Fibroblast of pulmonary artery (primary cell): ENCODE measurements around the gene RFTN1.
A peak's percentile ranks its signal among the peaks of the same experiment; 100 is the strongest.

ENCODE experiments used
- DNase-seq: peaks from one replicate; pipeline ENCODE4 v3.0.0-alpha.2; 2010; ENCODE audit warnings: low read depth
- H3K4me3 ChIP-seq: replicated peaks from 2 replicates; pipeline ENCODE4 v1.5.1; 2011; ENCODE audit warnings: low read depth, mild to moderate bottlenecking, control low read depth, low read length, moderate library complexity
- CTCF ChIP-seq: IDR thresholded peaks from 2 replicates; pipeline ENCODE4 v1.5.1; 2011; ENCODE audit warnings: mild to moderate bottlenecking, control low read depth, low read length, inconsistent platforms; ENCODE audit errors: missing control alignments

The RFTN1 gene

DNA sequence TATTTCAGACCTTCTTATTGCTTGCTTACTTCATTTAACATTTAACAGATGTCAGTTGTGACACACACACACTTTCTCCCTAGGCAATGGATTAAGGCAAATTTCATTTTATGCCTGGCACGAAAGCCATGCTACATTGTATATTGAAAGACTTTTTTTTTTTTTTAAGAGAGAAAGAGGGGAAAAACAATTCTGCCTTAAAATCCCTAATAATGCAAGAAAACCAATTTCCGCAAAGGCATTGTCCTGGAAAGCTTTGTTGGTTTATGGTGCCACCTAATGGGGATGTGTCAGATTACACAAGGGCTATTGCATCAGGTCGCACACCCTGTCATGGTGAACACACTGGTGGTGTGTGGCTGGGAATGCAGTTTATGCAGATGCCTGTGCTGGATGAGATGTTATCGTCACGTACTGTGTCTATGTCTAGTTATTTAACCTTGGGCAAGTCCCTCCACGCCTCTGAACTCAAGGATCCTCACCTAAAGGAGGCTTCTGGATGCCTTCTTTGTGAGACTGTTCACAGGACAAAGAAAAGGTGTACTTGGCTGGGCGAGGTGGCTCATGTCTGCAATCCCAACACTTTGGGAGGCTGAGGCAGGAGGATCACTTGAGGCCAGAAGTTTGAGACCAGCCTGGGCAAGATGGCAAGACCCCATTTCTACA is 37.3 kb upstream of the RFTN1 start:
- peak; percentile 84 for TF ChIP-seq CTCF
- peak; percentile 92 for DNase-seq
- H3K4me3 ChIP-seq, result no peak overlapping the region

DNA sequence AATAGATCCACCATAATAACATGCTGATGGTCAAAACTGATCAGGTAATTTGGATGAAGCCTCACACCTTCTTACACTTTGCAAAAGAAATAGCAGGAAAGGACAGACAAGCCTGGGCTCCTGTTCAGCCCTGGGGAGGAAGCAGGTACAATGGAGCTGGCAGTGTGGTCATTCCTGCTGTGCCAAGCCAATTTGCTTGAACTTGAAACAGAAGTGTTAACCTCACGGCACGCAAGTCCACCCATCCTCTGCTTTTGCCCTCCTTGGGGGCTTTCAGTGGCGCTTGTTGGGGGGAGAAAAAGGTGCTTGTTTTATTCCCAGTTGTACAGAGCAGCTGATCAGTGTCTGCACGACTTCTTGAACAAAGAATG is 36.8 kb upstream of the RFTN1 start:
- H3K4me3 ChIP-seq, result no peak overlapping the region
- TF ChIP-seq CTCF, result no peak
- no peak for DNase-seq

GRCh38 chr3:16548721-16549120 is 35.2 kb upstream of the RFTN1 start:
- peak; percentile 53 for DNase-seq
- no peak for TF ChIP-seq CTCF
- no peak overlapping the region for H3K4me3 ChIP-seq

DNA sequence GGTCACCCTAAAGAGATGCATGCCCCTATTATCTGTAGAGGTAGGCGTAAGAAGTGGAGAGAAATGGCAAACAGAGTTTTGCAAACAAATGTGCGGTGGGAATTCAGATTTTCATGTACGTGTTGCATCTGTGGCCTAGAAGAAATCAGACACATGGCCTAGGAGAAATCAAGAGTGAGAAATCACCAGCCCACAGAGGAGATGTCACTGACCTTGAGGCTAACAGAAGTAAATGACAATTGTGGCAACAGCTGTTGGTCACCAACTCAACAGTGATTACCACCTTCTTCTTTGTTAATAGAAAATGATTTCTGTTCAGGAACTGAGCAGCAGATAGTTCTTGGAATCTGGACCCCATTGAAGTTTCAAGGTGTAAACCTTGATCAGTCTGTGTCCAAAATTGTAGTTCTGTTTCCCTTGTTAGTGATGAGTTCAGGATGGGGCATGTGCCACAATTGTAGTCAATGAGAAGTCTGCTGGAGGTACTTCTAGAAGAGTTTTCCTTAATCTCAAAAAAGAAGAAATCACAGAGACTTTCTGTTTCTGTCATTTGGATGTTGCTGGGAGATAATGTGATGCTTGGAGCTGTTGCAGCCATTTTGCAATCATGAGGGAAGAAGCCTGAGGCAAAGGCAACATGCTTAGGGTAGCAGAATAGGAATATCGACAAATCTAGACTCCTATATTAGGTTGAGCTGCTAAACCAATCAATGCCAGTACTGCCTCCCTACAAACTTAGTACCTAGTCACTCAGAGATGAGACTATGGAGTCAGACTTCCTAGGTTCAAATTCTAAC is 34.3 kb upstream of the RFTN1 start:
- no peak overlapping the region for H3K4me3 ChIP-seq
- no peak for DNase-seq
- TF ChIP-seq CTCF, result no peak

- TF ChIP-seq CTCF, result no peak
- no peak for DNase-seq
- no peak overlapping the region for H3K4me3 ChIP-seq
Observed at GRCh38 chr3:16546186-16547010, 32.9 kb upstream of the RFTN1 start.

DNA sequence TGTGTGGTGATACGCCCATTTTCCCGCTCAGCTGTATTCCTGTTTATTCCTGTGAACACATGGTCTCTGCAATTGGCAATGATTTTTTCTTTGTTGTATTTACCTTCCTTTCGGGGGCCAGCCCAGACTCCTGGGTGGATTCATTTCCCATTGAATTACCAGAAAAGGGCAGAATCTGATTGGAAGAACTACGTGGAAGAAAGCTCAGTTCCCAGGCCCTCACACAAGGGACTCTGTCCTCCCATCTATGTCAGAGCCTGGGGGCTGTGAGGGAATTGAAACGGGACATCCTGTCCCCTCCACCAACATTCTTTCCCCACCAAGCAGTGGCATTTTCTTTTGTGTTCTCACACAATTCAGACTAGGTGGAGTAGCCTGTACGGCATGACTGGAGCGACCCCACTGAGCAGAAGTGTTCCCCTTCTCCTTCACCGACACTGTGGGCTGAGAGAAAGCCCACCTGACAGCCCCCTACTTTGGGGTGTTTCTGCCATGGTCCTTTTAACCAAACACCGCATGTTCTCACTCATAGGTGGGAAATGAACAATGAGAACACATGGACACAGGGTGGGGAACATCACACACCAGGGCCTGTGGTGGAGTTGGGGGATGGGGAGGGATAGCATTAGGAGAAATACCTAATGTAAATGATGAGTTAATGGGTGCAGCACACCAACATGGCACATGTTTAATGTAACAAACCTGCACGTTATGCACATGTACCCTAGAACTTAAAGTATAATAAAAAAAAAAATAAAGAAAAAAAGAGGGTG is 32.1 kb upstream of the RFTN1 start:
- DNase-seq, result no peak
- no peak for TF ChIP-seq CTCF
- H3K4me3 ChIP-seq, result no peak overlapping the region
